Measurements from ENCODE around the gene PSMB4. TPM values are rescaled to one million over a fixed set of nuclear protein-coding genes. Genes with fewer than 3 reads are reported as not detected.

The PSMB4 gene
- total RNA-seq, 2 experiments from 2014 or later, result 316 to 324 TPM

GRCh38 chr1:151407304-151407703 lies 7.9 kb downstream of the PSMB4 start:
- ChIA-PET CTCF (no interaction called here), POLR2A (no interaction called here)
- no peaks in the 10 kb centered on the region for H3K4me1 ChIP-seq (ENCODE audit: insufficient read depth, low read length)
- Mint-ChIP-seq H3K27me3 (no peaks in the 10 kb centered on the region), H3K9me3 (no peaks in the 10 kb centered on the region), H3K36me3 (ENCODE audit: low read depth) (peaks cover 99% of the 10 kb centered on the region), H3K4me1 (ENCODE audit: low read depth) (no peaks in the 10 kb centered on the region), H3K4me3 (no peak overlapping the region), H3K27ac (no peak overlapping the region)
- H3K27ac ChIP-seq (ENCODE audit: low read depth in 1 of 2, low read length in 2 of 2), result no peak overlapping the region
- ATAC-seq (ENCODE audit: poor library complexity) (no peak), DNase-seq (no peak)
- H3K9me3 ChIP-seq (ENCODE audit: control insufficient read depth in 1 of 2, insufficient read depth in 1 of 2, low read length in 2 of 2), result no peaks in the 10 kb centered on the region
- intact Hi-C loops (cut with DNase I, micrococcal nuclease), result no loop called here
- H3K4me3 ChIP-seq (ENCODE audit: low read length), result no peak overlapping the region
- peaks cover 89% of the 10 kb centered on the region for H3K36me3 ChIP-seq (ENCODE audit: insufficient read depth, low read length)
- TF ChIP-seq CTCF (IDR thresholded peaks at IDR 0.05), result no peak
- no peaks in the 10 kb centered on the region for H3K27me3 ChIP-seq (ENCODE audit: control insufficient read depth in 1 of 2, insufficient read depth in 2 of 2, low read length in 2 of 2)

- Histone ChIP-seq H3K36me3 (ENCODE audit: insufficient read depth, low read length) (peaks cover 85% of the 10 kb centered on the region), H3K4me3 (ENCODE audit: low read length) (no peak overlapping the region), H3K27ac (ENCODE audit: low read depth in 1 of 2, low read length in 2 of 2) (no peak overlapping the region), H3K27me3 (ENCODE audit: control insufficient read depth in 1 of 2, insufficient read depth in 2 of 2, low read length in 2 of 2) (no peaks in the 10 kb centered on the region), H3K4me1 (ENCODE audit: insufficient read depth, low read length) (no peaks in the 10 kb centered on the region), H3K9me3 (ENCODE audit: control insufficient read depth in 1 of 2, insufficient read depth in 1 of 2, low read length in 2 of 2) (no peaks in the 10 kb centered on the region)
- Mint-ChIP-seq H3K36me3 (ENCODE audit: low read depth) (peaks cover 94% of the 10 kb centered on the region), H3K4me1 (ENCODE audit: low read depth) (no peaks in the 10 kb centered on the region), H3K4me3 (no peak overlapping the region), H3K27ac (no peak overlapping the region), H3K27me3 (no peaks in the 10 kb centered on the region), H3K9me3 (no peaks in the 10 kb centered on the region)
- POLR2A ChIA-PET, result no interaction called here
- no peak for ATAC-seq (ENCODE audit: poor library complexity)
- no peak for DNase-seq
- no peak for TF ChIP-seq CTCF (IDR thresholded peaks at IDR 0.05)
- intact Hi-C loops (cut with DNase I, micrococcal nuclease), result no loop called here
- CTCF ChIA-PET, result no interaction called here
These were observed 9.5 kb downstream of the PSMB4 start for GRCh38 chr1:151408891-151409290.

- H3K36me3 ChIP-seq (ENCODE audit: insufficient read depth, low read length), result peaks cover 79% of the 10 kb centered on the region
- no peak overlapping the region for H3K27ac ChIP-seq (ENCODE audit: low read depth in 1 of 2, low read length in 2 of 2)
- H3K4me1 ChIP-seq (ENCODE audit: insufficient read depth, low read length), result no peaks in the 10 kb centered on the region
- no peak for TF ChIP-seq CTCF (IDR thresholded peaks at IDR 0.05)
- H3K36me3 Mint-ChIP-seq (ENCODE audit: low read depth), result peaks cover 92% of the 10 kb centered on the region
- no peaks in the 10 kb centered on the region for H3K9me3 Mint-ChIP-seq
- no peaks in the 10 kb centered on the region for H3K27me3 Mint-ChIP-seq
- CTCF ChIA-PET, result interaction anchor here (0.9 to 1.4 kb wide), 2 partner anchors 9 to 26 kb away, joined by 3 read pairs; no protein-coding TSS in a partner anchor
- H3K9me3 ChIP-seq (ENCODE audit: control insufficient read depth in 1 of 2, insufficient read depth in 1 of 2, low read length in 2 of 2), result no peaks in the 10 kb centered on the region
- peak overlapping the region; percentile 7 for H3K27ac Mint-ChIP-seq
- no peak overlapping the region for H3K4me3 Mint-ChIP-seq
- DNase-seq (no peak), ATAC-seq (ENCODE audit: poor library complexity) (no peak)
- POLR2A ChIA-PET, result interaction anchor here (1.1 kb wide), 1 partner anchor 12 kb away, joined by 4 read pairs; the partner anchor contains the start of gene PSMB4
- no peaks in the 10 kb centered on the region for H3K4me1 Mint-ChIP-seq (ENCODE audit: low read depth)
- intact Hi-C loops (cut with DNase I, micrococcal nuclease), result no loop called here
- H3K4me3 ChIP-seq (ENCODE audit: low read length), result no peak overlapping the region
- no peaks in the 10 kb centered on the region for H3K27me3 ChIP-seq (ENCODE audit: control insufficient read depth in 1 of 2, insufficient read depth in 2 of 2, low read length in 2 of 2)
These were observed 12.5 kb downstream of the PSMB4 start for GRCh38 chr1:151411884-151412283.

Data from CD4-positive, alpha-beta T cell (primary cell).